Hematopoietic multipotent progenitor cell treated with erythropoietin and hydrocortisone succinate and interleukin-3 and kit ligand, for 4 days (in vitro differentiated cells): ENCODE measurements around the gene UPK3A.
A peak's percentile ranks its signal among the peaks of the same experiment; 100 is the strongest.
"Not testable (repeated sequence)": the region's sequence is repeated elsewhere in the genome, so short reads cannot be mapped to it uniquely, and the experiment has no call there.

Experiments
- DNase-seq: peaks from one replicate; pipeline ENCODE4 v3.0.0-alpha.2; 2015

The UPK3A gene

GRCh38 chr22:45285263-45286058 is 712 bp downstream of the UPK3A start:
- DNase-seq: no peak

GRCh38 chr22:45286854-45287551 is 2.3 kb downstream of the UPK3A start:
- DNase-seq: no peak

DNA sequence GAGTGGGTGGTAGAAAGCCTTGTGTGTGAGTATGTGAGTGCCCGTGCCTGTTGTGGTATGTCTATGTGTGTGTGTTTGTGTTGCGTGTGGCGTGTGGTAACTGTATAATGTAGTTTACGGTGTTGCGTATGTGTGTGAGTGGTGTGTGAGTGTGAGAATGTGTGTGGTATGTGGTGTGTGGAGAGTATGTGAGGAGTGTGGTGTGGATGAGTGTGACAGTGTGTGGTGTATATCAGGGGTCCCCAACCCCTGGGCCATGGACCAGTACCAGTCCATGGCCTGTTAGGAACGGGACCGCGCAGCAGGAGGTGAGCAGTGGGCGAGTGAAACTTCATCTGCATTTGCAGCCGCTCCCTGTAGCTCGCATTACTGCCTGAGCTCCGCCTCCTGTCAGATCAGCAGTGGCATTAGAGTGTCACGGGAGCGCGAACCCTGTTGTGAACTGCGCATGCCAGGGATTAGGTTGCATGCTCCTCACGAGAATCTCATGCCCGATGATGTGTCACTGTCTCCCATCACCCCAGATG is 5.7 kb downstream of the UPK3A start:
- no peak for DNase-seq

DNA sequence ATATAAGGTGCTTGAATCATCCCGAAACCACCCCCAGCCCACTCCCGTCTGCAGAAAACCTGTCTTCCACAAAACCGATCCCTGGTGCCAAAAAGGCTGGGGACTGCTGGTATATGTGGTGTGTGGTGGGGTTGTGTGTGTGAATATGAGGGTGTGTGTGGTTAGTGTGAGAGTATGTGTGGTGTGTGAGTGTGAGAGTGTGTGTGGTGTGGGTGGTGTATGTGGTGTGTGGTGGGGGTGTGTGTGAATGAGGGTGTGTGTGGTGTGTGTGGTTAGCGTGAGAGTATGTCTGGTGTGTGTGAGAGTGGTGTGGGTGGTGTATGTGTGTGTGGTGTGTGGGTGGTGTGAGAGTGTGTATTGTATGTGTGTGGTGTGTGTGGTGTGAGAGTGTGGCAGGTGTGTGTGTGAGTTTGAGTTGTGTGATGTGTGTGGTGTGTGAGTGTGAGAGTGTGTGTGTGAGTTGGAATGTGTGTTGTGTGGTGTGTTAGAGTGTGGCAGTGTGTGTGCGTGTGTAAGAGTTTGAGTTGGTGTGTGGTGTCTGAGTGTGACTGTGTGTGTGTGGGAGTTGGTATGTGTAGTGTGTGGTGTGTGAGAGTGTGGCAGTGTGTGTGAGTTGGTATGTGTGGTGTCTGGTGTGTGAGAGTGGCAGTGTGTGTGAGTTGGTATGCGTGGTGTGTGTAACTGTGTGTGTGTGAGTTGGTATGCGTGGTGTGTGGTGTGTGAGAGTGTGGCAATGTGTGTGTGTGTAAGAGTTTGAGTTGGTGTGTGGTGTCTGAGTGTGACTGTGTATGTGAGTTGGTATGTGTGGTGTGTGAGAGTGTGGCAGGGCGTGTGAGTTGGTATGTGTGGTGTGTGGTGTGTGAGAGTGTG is 6.5 kb downstream of the UPK3A start:
- DNase-seq: no peak

GRCh38 chr22:45291931-45292290 is 7.2 kb downstream of the UPK3A start:
- no peak for DNase-seq

DNA sequence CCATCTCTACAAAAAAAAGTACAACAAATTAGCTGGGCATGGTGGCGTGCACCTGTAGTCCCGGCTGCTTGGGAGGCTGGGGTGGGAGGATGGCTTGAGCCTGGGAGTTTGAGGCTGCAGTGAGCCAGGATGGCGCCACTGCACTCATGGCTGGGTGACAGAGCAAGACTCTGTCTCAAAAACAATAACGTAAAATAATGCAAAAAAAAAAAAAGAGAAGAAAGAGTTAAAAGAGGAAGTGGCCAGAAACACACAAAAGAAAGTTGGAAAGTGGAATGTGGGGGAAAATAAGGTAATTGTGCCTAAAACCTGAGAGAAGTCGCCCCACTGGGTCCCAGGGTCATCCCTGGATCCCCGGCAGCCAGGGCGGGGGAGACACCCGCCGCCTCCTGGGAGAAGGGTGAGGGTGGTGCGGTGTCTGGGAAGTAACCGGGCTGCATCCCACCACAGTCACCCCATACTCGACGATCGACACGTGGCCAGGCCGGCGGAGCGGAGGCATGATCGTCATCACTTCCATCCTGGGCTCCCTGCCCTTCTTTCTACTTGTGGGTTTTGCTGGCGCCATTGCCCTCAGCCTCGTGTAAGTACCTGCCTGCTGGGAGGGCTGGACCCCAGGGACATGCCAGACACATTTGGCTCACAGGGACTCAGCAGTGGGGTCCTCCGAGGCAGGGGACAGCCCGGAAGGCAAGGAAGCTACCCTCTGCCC is 8.1 kb downstream of the UPK3A start:
- DNase-seq: peak; percentile 43

DNA sequence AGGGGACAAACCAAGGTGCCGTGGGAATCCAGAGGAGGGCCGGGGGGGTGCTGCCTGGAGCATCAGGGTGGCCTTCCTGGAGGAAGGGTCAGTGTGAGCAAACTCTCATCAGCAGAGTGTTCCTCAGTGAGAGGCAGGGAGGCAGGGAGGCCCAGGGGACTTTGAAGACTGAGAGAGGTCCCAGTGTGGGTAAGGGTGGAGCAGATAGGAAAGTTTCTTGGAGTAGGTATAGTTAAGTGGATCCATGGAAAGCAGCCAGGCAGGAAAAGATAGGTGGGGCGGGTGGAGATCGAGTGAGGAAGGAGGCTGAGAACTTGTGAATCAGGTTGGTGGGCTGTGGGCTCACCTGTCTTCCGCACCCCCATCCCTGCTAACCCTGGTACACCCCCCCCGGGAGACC is 9.3 kb downstream of the UPK3A start:
- DNase-seq: no peak

GRCh38 chr22:45295004-45295403 is 10.3 kb downstream of the UPK3A start:
- DNase-seq: not testable (repeated sequence)

GRCh38 chr22:45295492-45295891 is 10.7 kb downstream of the UPK3A start:
- no peak for DNase-seq

DNA sequence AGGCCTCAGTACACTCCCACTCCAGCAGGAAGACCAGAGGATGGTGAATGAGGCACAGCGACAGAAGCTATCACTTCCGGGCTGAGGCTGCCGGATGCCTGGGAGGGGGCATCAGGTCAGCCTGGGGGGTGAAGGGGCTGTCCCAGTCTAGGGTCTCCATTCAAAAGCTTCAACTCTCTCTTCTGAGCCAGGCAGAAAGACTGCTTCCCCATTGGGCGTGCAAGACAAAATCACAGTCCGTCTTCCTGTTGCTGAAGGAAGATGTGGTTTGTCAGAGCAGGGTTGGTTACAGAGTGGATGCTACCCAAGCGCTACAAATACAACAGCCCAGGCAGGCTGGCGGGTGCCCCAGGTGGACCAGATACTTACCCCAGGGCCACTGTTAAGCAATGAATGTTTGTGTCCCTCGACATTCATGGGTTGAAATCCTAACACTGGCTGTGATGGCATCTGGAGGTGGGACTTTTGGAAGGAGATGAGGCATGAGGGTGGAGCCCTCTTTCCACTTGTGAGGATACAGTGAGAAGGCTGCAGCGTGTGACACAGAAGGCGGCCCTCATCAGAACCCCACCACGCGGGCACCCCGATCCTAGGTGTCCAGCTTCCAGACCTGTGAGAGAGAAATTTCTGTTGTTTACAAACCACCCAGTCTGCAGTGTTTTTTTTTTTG is 12.0 kb downstream of the UPK3A start:
- peak; percentile 43 for DNase-seq

DNA sequence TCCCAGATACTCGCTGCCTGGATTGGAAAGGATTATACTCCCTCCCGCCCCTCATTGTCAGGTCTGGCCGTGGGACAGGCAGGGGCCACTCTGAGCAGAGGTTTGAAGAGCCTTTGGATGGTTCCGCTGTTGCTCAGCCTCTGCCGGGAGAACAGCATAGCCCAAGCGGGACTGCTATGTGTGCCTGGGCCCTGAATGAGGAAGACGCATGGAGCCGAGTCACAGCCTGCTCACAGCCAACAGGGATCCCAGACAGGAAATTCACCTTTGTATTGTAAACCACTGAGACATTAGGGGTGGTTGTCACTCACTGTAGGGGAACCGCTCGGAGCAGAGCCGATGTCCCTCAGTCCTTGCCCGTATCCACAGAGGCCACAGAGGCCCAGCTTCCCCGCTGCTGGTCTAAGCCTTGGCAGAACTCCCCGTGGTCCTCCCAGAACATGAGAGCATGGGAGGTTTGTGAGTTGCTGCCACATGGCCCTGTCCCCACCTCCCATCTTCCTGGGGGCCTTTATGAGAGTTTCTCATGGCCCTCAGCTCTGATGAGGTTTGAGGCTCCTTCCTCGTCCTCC is 14.3 kb downstream of the UPK3A start:
- no peak for DNase-seq

DNA sequence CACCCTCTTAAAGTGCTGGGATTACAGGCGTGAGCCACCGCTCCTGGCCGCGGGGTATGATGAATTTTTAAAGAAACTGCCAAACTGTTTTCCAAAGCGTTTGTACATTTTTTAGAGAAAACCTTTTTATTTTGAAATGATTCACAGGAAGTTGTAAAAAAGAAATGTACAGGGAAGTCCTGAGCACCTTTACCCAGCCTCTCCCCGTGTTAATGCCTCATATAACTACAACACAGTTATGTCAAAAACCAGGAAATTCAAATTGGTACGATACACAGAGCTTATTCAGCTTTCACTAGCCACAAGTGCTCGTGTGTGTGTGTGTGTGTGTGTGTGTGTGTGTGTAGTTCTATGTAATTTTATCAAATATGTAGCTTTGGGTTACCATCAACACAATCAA is 18.0 kb downstream of the UPK3A start:
- no peak for DNase-seq

DNA sequence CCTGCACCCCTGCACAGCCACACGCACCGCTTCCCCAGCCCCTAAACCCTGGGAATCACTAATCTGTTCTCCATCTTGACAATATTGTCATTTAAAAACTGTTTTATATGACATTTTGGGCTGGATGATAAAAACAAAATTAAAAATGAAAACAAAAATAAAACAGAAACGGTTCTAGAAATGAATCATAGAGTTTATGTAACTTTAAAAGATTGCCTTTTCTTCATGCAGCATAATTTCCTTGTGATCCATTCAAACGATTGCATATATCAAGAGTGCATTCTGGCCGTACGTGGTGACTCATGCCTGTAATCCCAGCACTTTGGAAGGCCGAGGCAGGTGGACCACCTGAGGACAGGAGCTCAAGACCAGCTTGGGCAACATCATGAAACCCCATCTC is 18.4 kb downstream of the UPK3A start:
- DNase-seq: no peak

DNA sequence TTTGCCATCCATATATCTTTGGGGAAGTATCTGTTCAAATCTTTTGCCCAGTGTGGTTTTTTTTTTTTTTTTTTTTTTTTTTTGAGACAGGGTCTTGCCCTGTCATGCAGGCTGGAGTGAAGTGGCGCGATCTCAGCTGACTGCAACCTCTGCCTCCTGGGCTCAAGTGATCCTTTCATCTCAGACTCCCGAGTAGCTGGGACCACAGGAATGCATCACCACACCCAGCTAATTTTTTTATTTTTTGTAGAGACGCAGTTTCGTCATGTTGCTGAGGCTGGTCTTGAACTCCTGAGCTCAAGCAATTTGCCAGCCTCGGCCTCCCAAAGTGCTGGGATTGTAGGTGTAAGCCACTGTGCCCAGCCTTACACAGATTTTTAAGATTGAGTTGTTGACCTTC is 20.2 kb downstream of the UPK3A start:
- DNase-seq: no peak

- no peak for DNase-seq
These were observed 20.8 kb downstream of the UPK3A start for GRCh38 chr22:45305456-45306075.

DNA sequence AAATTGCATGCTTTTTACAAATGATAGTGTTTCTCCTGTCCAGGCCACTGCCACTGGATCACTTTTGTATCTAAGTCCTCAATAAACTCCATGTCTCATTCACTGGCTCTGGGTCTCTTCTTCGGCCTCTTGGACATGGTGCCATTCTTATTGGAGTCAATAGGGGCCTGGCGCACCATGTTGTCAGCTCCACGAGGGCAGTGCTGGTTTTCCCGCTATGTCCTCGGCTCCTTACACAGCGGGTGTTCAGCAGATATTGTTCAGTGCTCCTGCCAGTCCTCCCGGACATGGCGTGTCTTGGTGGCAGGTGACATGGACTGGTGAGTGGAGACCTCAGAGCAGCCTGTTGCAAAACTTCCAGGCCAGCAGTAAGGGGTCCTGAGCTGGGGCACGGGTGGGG is 21.4 kb downstream of the UPK3A start:
- DNase-seq: no peak

DNA sequence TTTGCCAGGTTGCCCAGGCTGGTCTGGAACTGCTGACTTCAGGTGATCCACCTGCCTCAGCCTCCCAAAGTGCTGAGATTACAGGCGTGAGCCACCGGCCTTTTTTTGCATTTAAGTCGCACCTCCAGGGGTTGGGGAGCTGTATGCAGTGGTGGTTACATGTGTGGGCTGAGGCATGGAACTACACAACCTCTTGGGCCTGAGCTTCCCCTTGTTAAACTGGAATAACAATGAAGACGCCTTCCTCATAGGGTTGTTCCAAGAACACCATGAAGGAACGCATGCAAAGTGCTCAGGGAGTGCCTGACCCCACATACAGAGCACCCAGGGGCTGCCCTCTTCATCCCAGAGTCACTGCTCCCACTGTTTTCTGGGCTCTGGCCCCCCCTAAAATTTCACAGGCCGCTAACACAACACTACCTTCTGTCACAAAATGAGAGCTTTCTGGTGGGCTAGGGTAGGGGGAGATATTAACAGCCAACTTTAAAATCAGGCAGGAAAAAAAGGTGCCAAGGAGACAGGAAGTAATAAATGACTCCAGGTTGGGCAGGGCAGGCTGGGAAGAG is 23.7 kb downstream of the UPK3A start:
- DNase-seq: no peak

DNA sequence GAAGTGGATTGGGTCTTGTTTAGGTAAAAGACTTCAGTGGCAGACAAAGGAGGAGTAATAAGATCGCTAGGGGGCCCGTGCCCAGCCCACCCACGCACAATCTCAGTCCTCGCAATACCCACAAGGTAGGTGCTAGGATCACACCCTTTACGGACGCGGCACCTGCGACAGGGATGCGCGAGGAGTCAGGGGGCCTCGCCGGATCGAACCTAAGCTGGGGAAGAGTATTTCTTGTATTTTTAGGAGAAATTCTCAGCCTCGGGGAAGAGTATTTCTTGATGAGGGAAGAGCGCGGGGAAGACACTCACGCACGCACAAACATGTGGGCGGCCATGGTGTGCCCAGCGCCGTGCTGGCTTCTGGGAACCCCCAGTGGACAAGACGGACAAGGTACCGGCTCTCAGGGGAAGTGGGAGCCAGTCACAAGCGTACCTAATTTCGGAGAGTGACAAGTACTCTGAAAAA is 24.2 kb downstream of the UPK3A start:
- DNase-seq: peak; percentile 42

- DNase-seq: peak; percentile 95
These were observed 24.9 kb downstream of the UPK3A start, which contains the start of gene FAM118A for GRCh38 chr22:45309422-45310227. Gene FAM118A, plus strand, starts transcription at chr22:45309934. Its CDS starts 12,446 bp downstream, at chr22:45322380.
